Activated CD8-positive, alpha-beta memory T cell treated with anti-CD3 and anti-CD28 coated beads, Interleukin-2, amount 50 U/mL, for 4 hours (primary cell): ENCODE measurements around the gene GFOD1.
A peak's percentile ranks its signal among the peaks of the same experiment; 100 is the strongest.

Source experiments
- DNase-seq: peaks from one replicate; pipeline ENCODE4 v3.0.0-alpha.2; 2020

The GFOD1 gene

GRCh38 chr6:13487122-13488014, at the start of gene GFOD1:
GFOD1 (minus strand) TSS chr6:13487600; CDS start chr6:13486890, 710 bp downstream.
- peak; percentile 78 for DNase-seq

GRCh38 chr6:13536796-13537526, 49.6 kb upstream of the GFOD1 start:
- DNase-seq = no peak

- DNase-seq = no peak
Measured at GRCh38 chr6:13535306-13535705, 47.9 kb upstream of the GFOD1 start.

GRCh38 chr6:13534536-13534935, 47.1 kb upstream of the GFOD1 start:
- DNase-seq = no peak

GRCh38 chr6:13531956-13532355, 44.6 kb upstream of the GFOD1 start:
- DNase-seq = no peak

- DNase-seq = no peak
Measured at GRCh38 chr6:13528777-13529343, 41.5 kb upstream of the GFOD1 start.

- DNase-seq = no peak
Measured at GRCh38 chr6:13528232-13528631, 40.8 kb upstream of the GFOD1 start.

GRCh38 chr6:13527671-13528056, 40.3 kb upstream of the GFOD1 start:
- no peak for DNase-seq

- DNase-seq = peak; percentile 19
Measured at GRCh38 chr6:13526727-13527670, 39.6 kb upstream of the GFOD1 start.

- DNase-seq = no peak
Measured at GRCh38 chr6:13526357-13526726, 38.9 kb upstream of the GFOD1 start.

GRCh38 chr6:13524801-13525508, 37.6 kb upstream of the GFOD1 start:
- DNase-seq = no peak

GRCh38 chr6:13523826-13524622, 36.6 kb upstream of the GFOD1 start:
- DNase-seq = no peak

- no peak for DNase-seq
Measured at GRCh38 chr6:13522656-13523055, 35.3 kb upstream of the GFOD1 start.

GRCh38 chr6:13519839-13520238, 32.4 kb upstream of the GFOD1 start:
- no peak for DNase-seq

GRCh38 chr6:13517116-13517515, 29.7 kb upstream of the GFOD1 start:
- no peak for DNase-seq

- DNase-seq = no peak
Measured at GRCh38 chr6:13515912-13516311, 28.5 kb upstream of the GFOD1 start.

- DNase-seq = no peak
Measured at GRCh38 chr6:13513626-13514502, 26.5 kb upstream of the GFOD1 start.

GRCh38 chr6:13512900-13513299, 25.5 kb upstream of the GFOD1 start:
- no peak for DNase-seq

- DNase-seq = no peak
Measured at GRCh38 chr6:13511913-13512717, 24.7 kb upstream of the GFOD1 start.
